H1 (cell line): ENCODE data around the gene CLCF1. TPM values are rescaled to one million over a fixed set of nuclear protein-coding genes. Genes with fewer than 3 reads are reported as not detected.

Source experiments
- NRF1 ChIP-seq: IDR thresholded peaks from 2 replicates; pipeline ENCODE4 v1.6.1; 2011; ENCODE audit warnings: mild to moderate bottlenecking, low read depth, low read length, improper control_type of control experiment
- POLR2A ChIP-seq, 2 experiments: IDR thresholded peaks; 1 replicate in 1 of 2; 2 replicates in 1 of 2; pipeline ENCODE4 v1.6.1; 2011; ENCODE audit warnings: low read depth in 2 of 2, low read length in 2 of 2, mild to moderate bottlenecking in 2 of 2; ENCODE audit errors: control extremely low read depth in 1 of 2
- SUZ12 ChIP-seq: fragments of 200-600 bp; sonication (generic); IDR thresholded peaks from 2 replicates; pipeline ENCODE4 v1.6.1; 2012; ENCODE audit warnings: mild to moderate bottlenecking, inconsistent platforms, low read length, moderate library complexity, mixed read lengths
- TEAD4 ChIP-seq: IDR thresholded peaks from 2 replicates; pipeline ENCODE4 v1.6.1; 2012; ENCODE audit warnings: low read depth, low read length, inconsistent platforms, mixed read lengths
- YY1 ChIP-seq: IDR thresholded peaks from 2 replicates; pipeline ENCODE4 v1.6.1; 2011; ENCODE audit warnings: low read depth, mild to moderate bottlenecking, low read length
- polyA plus RNA-seq, 7 experiments: library from polyadenylated mRNA; depleted of rRNA in 3 of 7; stranded (reverse) in 5 of 7; unstranded in 2 of 7; fragments of >200 nt in 5 of 7; fragments of 200-250 nt in 2 of 7; gene quantifications; 1 replicate in 5 of 7; 2 replicates in 1 of 7; 4 replicates in 1 of 7; pipeline versions ENCODE4 v1.2.1 to v1.2.3, GENCODE V29; 2011 to 2013; ENCODE audit warnings: missing spikeins in 2 of 7, mixed read lengths in 2 of 7
- total RNA-seq: library from RNA; stranded (reverse); fragmentation: NEBNext Ultra II Directional; extraction: Animal tissue kit (Norgen Biotek cat#: 25700); gene quantifications from 2 replicates; pipeline ENCODE4 v1.2.1, GENCODE V29; 2021
- TF ChIP-seq, protein P1 (sequence below): IDR thresholded peaks from 2 replicates; pipeline ENCODE4 v1.6.1; 2012; ENCODE audit warnings: low read length, inconsistent platforms

Gene CLCF1
- total and polyA plus RNA-seq, 2 of the 8 experiments (the other 6 are each of a cell fraction or from before 2014, with no cell fraction given) = 0.32 to 1.2 TPM

DNA sequence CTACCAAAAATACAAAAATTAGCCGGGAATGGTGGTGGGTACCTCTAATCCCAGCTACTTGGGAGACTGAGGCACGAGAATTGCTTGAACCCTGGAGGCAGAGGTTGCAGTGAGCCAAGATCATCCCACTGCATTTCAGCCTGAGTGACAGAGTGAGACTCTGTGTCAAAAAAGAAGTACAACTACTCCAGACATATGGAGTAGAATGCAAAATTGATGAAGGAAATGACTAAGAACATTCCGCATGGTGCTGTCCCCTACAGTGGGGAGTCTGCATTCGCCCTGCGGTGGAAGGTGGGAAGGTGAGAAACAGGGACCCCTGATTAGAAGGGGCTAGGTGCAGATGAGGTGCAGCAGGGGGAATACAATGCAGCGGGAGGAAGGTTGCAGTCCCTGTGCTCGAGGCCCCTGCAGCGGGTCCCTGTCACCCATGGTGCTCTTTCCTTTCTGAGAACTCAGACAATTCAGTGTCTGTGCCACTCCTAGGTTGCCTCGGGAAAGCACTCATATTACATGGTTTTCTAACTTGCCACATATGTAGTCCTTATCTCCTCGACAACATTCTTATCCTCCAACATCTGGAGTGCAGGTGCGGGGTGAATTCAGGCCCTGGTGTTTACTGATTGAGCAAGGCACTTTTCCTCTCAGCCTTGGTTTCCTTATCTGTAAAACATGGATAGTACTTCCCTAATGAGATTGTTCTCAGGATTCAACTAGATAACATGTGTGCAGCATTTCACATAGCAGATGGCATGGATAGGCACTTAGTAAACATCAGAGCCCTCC is 25.2 kb downstream of the CLCF1 start (continued):
- TF ChIP-seq, protein P1, sequence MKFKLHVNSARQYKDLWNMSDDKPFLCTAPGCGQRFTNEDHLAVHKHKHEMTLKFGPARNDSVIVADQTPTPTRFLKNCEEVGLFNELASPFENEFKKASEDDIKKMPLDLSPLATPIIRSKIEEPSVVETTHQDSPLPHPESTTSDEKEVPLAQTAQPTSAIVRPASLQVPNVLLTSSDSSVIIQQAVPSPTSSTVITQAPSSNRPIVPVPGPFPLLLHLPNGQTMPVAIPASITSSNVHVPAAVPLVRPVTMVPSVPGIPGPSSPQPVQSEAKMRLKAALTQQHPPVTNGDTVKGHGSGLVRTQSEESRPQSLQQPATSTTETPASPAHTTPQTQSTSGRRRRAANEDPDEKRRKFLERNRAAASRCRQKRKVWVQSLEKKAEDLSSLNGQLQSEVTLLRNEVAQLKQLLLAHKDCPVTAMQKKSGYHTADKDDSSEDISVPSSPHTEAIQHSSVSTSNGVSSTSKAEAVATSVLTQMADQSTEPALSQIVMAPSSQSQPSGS = no peak
- no peak for TF ChIP-seq POLR2A (IDR thresholded peaks at IDR 0.05; ENCODE audit: control extremely low read depth in 1 of 2, low read depth in 2 of 2, low read length in 2 of 2)
- TF ChIP-seq TEAD4 = no peak
- no peak for TF ChIP-seq YY1
- TF ChIP-seq SUZ12 = no peak
- no peak for TF ChIP-seq NRF1
